Lower leg skin (tissue), 4 donors: Measurements from ENCODE around the gene ANGPTL7. TPM values are rescaled to one million over a fixed set of nuclear protein-coding genes. Genes with fewer than 3 reads are reported as not detected.

Source experiments
- DNase-seq, 2 donors: peaks; one replicate each; pipeline ENCODE4 v3.0.0-alpha.2; 2019; ENCODE audit warnings: low spot score in 2 of 2
- H3K4me3 ChIP-seq: fragments of 200-600 bp; sonication (generic); 2 replicates; pipeline ENCODE4 v1.5.1; 2017; ENCODE audit warnings: mild to moderate bottlenecking, low read depth; ENCODE audit not compliant: poor library complexity, severe bottlenecking
- CTCF ChIP-seq, 3 donors: fragments of 450-650 bp; IDR thresholded peaks; one replicate each; pipeline ENCODE4 v1.5.1; 2016; ENCODE audit warnings: antibody characterized with exemption in 3 of 3, mild to moderate bottlenecking in 3 of 3, moderate library complexity in 2 of 3
- POLR2A ChIP-seq, 2 donors: fragments of 450-650 bp; IDR thresholded peaks; one replicate each; pipeline ENCODE4 v1.6.1; 2016 to 2017; ENCODE audit warnings: antibody characterized with exemption in 2 of 2, mild to moderate bottlenecking in 1 of 2, moderate library complexity in 1 of 2
- WGBS, 2 donors: methylation state at CpG; one replicate each; pipeline ENCODE4 v1.1.5; 2018; 5-methylcytosine and 5-hydroxymethylcytosine counted together
- intact Hi-C: fragments of 100-400 bp; cut with DNase I; formaldehyde crosslinking; loops from one replicate; pipeline ENCODE4 v1.15.0; 2023; ENCODE audit warnings: low total_unique reads
- total RNA-seq, 4 donors: library from RNA; depleted of rRNA; stranded (reverse); fragments of >200 nt; gene quantifications; one replicate each; pipeline ENCODE4 v1.1.0, GENCODE V29; 2016

ANGPTL7 gene
- total RNA-seq, 4 donors from 2014 or later: 1.3 to 16.6 (median 2.9) TPM

GRCh38 chr1:11214698-11215380 lies 25.7 kb downstream of the ANGPTL7 start:
- intact Hi-C loops: no loop called here
- TF ChIP-seq POLR2A (IDR thresholded peaks at IDR 0.05): no peak
- TF ChIP-seq CTCF (IDR thresholded peaks at IDR 0.05): no peak
- no peak for DNase-seq
- no peak overlapping the region for H3K4me3 ChIP-seq
- 91 to 96% methylated on average over 3 of the region's 3 CpGs for WGBS, 2 donors

DNA sequence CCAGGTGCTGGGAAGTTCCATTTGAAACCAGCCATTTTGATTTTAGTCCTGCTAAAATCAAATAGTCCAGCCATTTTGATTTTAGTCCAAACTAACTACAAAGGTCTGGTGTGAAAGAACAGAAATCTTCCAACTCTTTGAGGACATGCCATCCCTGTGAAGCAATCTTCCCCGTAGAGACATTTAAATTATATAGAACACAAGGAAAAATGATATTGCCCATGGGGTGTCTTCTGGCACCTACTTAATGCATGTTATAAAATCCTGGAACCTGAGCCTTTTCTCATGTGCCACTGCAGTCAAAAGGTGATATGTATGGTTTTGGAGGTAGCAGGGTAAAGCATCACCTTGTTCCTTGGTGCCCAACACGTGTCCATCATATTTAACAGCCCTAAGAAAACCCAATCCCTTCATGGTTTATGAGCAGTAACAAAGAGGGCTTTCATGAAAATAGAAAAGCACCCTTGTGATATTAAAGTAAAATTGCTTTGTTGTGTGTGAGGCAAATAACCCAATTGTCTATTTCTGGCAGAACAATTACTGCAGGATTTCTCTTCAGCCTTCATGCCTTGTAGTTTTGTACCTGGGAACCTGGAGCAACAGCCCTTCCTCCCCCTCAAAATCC lies 26.3 kb downstream of the ANGPTL7 start:
- WGBS, 2 donors: 80 to 92% methylated on average over 2 of the region's 2 CpGs
- DNase-seq: no peak
- TF ChIP-seq CTCF (IDR thresholded peaks at IDR 0.05): no peak
- no peak for TF ChIP-seq POLR2A (IDR thresholded peaks at IDR 0.05)
- intact Hi-C loops: no loop called here
- no peak overlapping the region for H3K4me3 ChIP-seq

GRCh38 chr1:11216074-11216473 lies 26.9 kb downstream of the ANGPTL7 start:
- no peak for DNase-seq
- intact Hi-C loops: no loop called here
- 100% methylated on average over 1 of the region's 1 CpG for WGBS, 2 donors
- TF ChIP-seq POLR2A (IDR thresholded peaks at IDR 0.05) (no peak), CTCF (IDR thresholded peaks at IDR 0.05) (no peak)
- H3K4me3 ChIP-seq: no peak overlapping the region

DNA sequence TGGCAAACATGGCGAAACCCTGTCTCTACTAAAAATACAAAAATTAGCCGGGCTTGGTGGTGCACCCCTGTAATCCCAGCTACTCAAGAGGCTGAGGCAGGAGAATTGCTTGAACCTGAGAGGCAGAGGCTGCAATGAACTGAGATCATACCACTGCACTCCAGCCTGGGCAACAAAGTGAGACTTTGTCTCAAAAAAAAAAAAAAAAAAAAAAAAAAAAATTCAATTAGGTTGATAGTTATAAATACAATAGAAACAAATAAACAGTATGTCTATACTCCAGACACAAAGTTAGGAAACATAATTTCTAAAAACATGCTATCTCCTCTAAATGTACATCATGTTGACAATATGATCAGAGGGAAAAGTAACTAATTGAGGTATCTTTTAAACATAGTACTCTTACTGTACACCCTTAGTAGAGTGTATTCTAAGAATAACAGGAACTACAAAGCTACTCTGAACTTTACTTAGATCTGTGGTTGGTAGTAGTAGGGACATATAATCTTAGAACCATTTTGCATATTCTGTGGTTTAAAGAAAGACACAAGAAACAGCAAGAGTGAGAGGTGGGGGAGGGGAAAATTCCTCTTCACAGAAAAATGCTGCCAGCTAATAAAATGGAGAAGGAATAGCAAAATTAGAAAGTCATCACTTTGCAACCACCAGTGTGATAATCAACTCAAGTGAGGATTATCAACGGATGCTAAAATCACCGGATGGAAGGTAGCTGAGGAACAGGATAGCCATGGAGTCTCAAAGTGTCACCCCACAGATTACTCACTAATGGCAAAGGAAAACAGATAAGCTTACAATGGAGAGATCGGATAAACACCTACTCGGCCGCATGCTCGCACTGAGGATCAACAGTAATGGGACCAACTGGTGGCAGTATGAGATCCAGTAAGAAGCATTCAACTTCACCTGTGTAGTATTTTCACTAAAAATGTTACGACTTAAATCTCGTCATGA lies 38.2 kb downstream of the ANGPTL7 start:
- TF ChIP-seq CTCF (IDR thresholded peaks at IDR 0.05): no peak
- TF ChIP-seq POLR2A (IDR thresholded peaks at IDR 0.05): no peak
- H3K4me3 ChIP-seq: no peak overlapping the region
- intact Hi-C loops: no loop called here
- WGBS, 2 donors: 89 to 92% methylated on average over 10 of the region's 10 CpGs
- DNase-seq: no peak

- no peak for DNase-seq
- intact Hi-C loops: no loop called here
- 86 to 90% methylated on average over 4 of the region's 4 CpGs for WGBS, 2 donors
- no peak for TF ChIP-seq CTCF (IDR thresholded peaks at IDR 0.05)
- no peak overlapping the region for H3K4me3 ChIP-seq
Measured at GRCh38 chr1:11229203-11229602, 40.0 kb downstream of the ANGPTL7 start.
